GM19025 (cell line): ENCODE measurements around the gene RNASE2.
"Not testable (repeated sequence)": the region's sequence is repeated elsewhere in the genome, so short reads cannot be mapped to it uniquely, and the experiment has no call there.

Experiments
- ATAC-seq: cut with Tn5 transposase; IDR thresholded peaks from one replicate; pipeline ENCODE4 v1.9.1; 2021; ENCODE audit warnings: mild to moderate bottlenecking, low read depth, moderate library complexity; ENCODE audit not compliant: unreplicated experiment

RNASE2 gene

GRCh38 chr14:20980906-20981305 lies 25.6 kb downstream of the RNASE2 start:
- no peak for ATAC-seq

- ATAC-seq, result no peak
These were observed 27.5 kb downstream of the RNASE2 start for GRCh38 chr14:20982646-20983369.

- ATAC-seq, result not testable (repeated sequence)
These were observed 30.4 kb downstream of the RNASE2 start for GRCh38 chr14:20985650-20986049.

- no peak for ATAC-seq
These were observed 31.5 kb downstream of the RNASE2 start for GRCh38 chr14:20986811-20987210.

- no peak for ATAC-seq
These were observed 33.6 kb downstream of the RNASE2 start for GRCh38 chr14:20988717-20989470.

DNA sequence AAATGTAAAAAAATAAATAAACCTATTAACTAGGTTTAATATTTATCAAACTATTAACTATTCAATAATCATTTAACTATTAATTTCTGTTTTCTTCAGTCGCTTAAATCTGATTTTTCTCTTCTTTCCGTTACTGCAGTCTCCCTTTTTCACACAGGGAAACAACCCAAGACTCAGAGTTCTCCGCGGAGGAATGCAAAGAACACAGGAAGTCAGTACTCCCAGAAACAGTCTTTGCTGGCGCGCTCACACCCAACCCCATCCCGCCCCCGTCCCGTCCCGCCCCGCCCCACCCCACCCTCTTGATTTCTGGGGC lies 34.1 kb downstream of the RNASE2 start:
- ATAC-seq, result no peak

DNA sequence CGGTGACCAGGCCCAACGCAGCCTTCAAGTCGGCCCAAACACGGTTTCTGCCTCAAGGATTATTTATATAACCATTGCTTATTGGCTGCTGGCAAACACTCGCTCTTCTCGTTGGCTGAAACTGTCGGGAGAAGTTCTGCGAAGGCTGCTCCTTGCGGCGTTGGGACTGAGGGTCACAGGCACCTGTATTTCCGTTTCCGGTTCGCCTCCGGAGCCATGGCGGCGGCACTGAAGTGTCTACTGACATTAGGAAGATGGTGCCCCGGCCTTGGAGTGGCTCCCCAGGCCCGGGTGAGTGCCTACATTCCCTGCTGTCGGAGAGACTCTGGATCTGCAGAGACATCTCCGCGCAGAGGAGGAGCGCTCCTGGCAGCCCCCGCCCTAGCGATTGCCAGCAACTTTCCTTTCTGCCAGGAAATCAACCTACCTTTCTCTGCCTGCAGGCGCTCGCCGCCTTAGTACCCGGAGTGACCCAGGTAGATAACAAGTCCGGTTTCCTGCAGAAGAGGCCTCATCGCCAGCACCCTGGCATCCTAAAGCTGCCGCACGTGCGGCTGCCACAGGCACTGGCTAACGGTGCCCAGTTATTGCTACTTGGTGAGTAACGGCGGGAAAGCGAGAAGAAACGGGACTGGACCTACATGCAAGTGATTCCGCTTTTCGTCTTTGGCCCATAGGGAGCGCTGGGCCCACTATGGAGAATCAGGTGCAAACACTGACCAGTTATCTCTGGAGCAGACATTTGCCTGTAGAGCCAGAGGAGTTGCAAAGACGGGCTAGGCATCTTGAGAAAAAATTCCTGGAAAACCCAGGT lies 34.7 kb downstream of the RNASE2 start, which contains the start of gene METTL17:
Gene METTL17, plus strand, starts transcription at position 194 of the 814 bp plus-strand sequence. Its CDS starts 23 bp downstream, at position 217.
- ATAC-seq, result peak; percentile 95

- ATAC-seq, result no peak
These were observed 41.2 kb downstream of the RNASE2 start for GRCh38 chr14:20996521-20996920.

GRCh38 chr14:20997115-20997514 lies 41.8 kb downstream of the RNASE2 start:
- ATAC-seq, result no peak

- ATAC-seq, result no peak
These were observed 42.3 kb downstream of the RNASE2 start for GRCh38 chr14:20997564-20997963.

GRCh38 chr14:20998139-20998538 lies 42.9 kb downstream of the RNASE2 start:
- no peak for ATAC-seq

DNA sequence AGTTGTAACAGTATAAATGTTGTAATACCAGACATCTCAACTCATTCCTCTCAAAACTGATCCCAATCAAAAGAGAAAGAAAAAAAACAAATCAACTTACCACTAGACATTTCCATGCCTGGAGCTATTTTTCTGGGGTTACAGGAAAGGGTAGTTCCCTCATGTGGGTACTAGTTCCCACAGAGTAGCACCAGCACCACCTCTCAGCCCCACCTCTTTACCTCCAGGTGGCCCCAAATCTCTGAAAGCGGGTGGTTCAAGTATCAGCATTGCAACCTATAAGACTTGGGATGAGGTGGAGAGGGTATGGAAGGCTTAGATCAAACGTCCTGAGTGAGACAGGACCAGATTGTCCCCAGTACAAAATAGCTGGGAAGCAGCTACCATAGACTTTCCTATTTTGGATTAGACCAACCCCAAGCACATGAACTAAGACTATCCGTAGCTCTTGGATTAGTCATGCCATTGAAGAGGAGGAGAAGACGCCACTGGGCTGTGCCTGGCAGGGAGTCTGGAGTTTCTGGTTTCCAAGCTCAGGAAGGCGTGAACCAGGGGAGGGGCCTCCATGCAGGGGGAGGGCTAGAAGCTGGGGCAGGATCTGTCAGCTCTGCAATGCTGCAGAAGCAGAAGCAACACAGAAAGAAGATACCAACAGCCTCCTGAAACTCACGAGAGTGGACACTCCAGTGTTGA lies 43.5 kb downstream of the RNASE2 start, which contains the start of gene SLC39A2:
Gene SLC39A2, plus strand, starts transcription at position 620 of the 693 bp plus-strand sequence. CDS start 154 bp downstream, outside the sequence.
- no peak for ATAC-seq

DNA sequence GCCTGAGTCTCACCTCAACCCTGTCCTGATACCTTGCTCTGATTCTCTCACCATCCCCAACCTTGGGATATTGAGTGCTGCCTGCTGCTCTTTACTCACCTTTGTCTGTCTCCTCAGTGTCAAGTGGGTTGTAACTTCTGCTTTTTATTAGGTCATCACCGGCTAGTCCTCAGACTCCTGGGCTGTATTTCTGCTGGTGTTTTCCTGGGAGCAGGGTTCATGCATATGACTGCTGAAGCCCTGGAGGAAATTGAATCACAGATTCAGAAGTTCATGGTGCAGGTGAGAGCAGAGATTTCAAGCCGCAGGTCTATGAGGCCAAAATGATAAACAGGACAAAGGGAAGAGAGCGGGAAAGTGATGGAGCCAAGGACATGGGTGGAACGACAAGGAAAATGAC lies 44.3 kb downstream of the RNASE2 start:
- ATAC-seq, result no peak

DNA sequence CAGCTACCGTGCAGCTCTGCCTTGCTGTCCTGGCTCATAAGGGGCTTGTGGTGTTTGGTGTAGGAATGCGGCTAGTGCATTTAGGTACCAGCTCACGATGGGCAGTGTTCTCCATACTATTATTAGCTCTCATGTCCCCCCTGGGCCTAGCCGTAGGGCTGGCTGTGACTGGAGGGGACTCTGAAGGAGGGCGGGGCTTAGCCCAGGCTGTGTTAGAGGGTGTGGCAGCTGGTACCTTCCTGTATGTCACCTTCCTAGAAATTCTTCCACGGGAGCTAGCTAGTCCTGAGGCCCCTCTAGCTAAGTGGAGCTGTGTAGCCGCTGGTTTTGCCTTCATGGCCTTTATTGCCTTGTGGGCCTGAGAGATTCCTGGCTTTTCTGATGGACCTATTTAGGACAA lies 45.9 kb downstream of the RNASE2 start:
- ATAC-seq, result no peak

- no peak for ATAC-seq
These were observed 48.6 kb downstream of the RNASE2 start for GRCh38 chr14:21003788-21004346.
